B cell (primary cell): ENCODE results near the gene LYRM9. TPM values are rescaled to one million over a fixed set of nuclear protein-coding genes. Genes with fewer than 3 reads are reported as not detected.

Experiments used
- ATAC-seq: fragments of 200-7000 bp; cut with Tn5 transposase; one replicate; pipeline ENCODE4 v1.10.0; 2021; ENCODE audit warnings: low read depth, mild to moderate bottlenecking, moderate number of reproducible peaks, moderate library complexity
- CTCF ChIA-PET: fragments of 350-600 bp; sonication (Branson Sonifier 250); formaldehyde crosslinking; loops from one replicate; lab custom pipeline; 2021; ENCODE audit warnings: antibody characterized with exemption, inconsistent platforms; lab: Charles Lee
- POLR2A ChIA-PET: fragments of 350-600 bp; sonication (Branson Sonifier 250); formaldehyde crosslinking; loops from one replicate; lab custom pipeline; 2021; ENCODE audit warnings: antibody characterized with exemption; lab: Charles Lee
- DNase-seq: peaks from one replicate; pipeline ENCODE4 v3.0.0; 2013
- H2AFZ ChIP-seq: 2 replicates; pipeline ENCODE4 v1.6.1; 2012; ENCODE audit warnings: mild to moderate bottlenecking, low read depth, low read length; ENCODE audit not compliant: insufficient read depth, poor library complexity, severe bottlenecking
- H3K27ac ChIP-seq, 2 donors: 1 replicate in 1 of 2; 2 replicates in 1 of 2; pipeline ENCODE4 v1.5.1; 2012 to 2013; ENCODE audit warnings: low read length in 2 of 2, mild to moderate bottlenecking in 2 of 2, moderate library complexity in 1 of 2
- H3K27me3 ChIP-seq, 4 experiments: fragments of 200-600 bp in 1 of 4; sonication (generic) in 1 of 4; replicated peaks in 1 of 4; 1 replicate in 2 of 4; 2 replicates in 2 of 4; pipeline versions ENCODE4 v1.6.1 to v1.7.0; 2013 to 2016; ENCODE audit warnings: low read length in 3 of 4, mild to moderate bottlenecking in 2 of 4, mixed read lengths in 1 of 4, moderate library complexity in 1 of 4; ENCODE audit not compliant: insufficient read depth in 4 of 4, control insufficient read depth in 3 of 4; ENCODE audit errors: control extremely low read depth in 1 of 4
- H3K36me3 ChIP-seq, 2 experiments: replicated peaks in 1 of 2; 1 replicate in 1 of 2; 2 replicates in 1 of 2; pipeline versions ENCODE4 v1.6.1 to v1.7.1; 2013; ENCODE audit warnings: low read length in 1 of 2; ENCODE audit not compliant: insufficient read depth in 2 of 2, control insufficient read depth in 1 of 2; ENCODE audit errors: control extremely low read depth in 1 of 2, extremely low read depth in 1 of 2
- H3K4me1 ChIP-seq, 2 donors: fragments of 200-600 bp in 1 of 2; sonication (generic) in 1 of 2; 1 replicate in 1 of 2; 2 replicates in 1 of 2; pipeline versions ENCODE4 v1.5.1 to v1.6.1; 2013 to 2017; ENCODE audit warnings: low read length in 2 of 2; ENCODE audit not compliant: control insufficient read depth in 2 of 2, insufficient read depth in 2 of 2
- H3K4me2 ChIP-seq: replicated peaks from 2 replicates; pipeline ENCODE3; 2012; ENCODE audit warnings: mild to moderate bottlenecking, low read depth, low read length; ENCODE audit not compliant: poor library complexity, severe bottlenecking
- H3K4me3 ChIP-seq, 5 experiments: fragments of 200-600 bp in 1 of 5; sonication (generic) in 1 of 5; 1 replicate in 3 of 5; 2 replicates in 2 of 5; pipeline versions ENCODE4 v1.5.1 to v1.7.0; 2011 to 2016; ENCODE audit warnings: low read length in 4 of 5, mild to moderate bottlenecking in 4 of 5, low read depth in 2 of 5, control low read depth in 1 of 5, moderate library complexity in 1 of 5; ENCODE audit not compliant: insufficient read depth in 1 of 5; ENCODE audit errors: control extremely low read depth in 1 of 5, extremely low read depth in 1 of 5
- H3K79me2 ChIP-seq: fragments of 200-600 bp; sonication (generic); one replicate; pipeline ENCODE4 v1.6.0; 2016; ENCODE audit warnings: low read length; ENCODE audit not compliant: control insufficient read depth, insufficient read depth
- H3K9ac ChIP-seq: fragments of 200-600 bp; sonication (generic); 2 replicates; pipeline ENCODE4 v1.6.1; 2017; ENCODE audit warnings: mild to moderate bottlenecking, low read length, moderate library complexity
- H3K9me3 ChIP-seq, 3 donors: one replicate each; pipeline versions ENCODE4 v1.6.1 to v1.7.1; 2013; ENCODE audit warnings: low read length in 2 of 3; ENCODE audit not compliant: control insufficient read depth in 2 of 3, insufficient read depth in 1 of 3; ENCODE audit errors: control extremely low read depth in 1 of 3
- H4K20me1 ChIP-seq: 2 replicates; pipeline ENCODE4 v1.6.0; 2012; ENCODE audit warnings: mild to moderate bottlenecking, low read length; ENCODE audit not compliant: insufficient read depth, control insufficient read depth, poor library complexity, severe bottlenecking
- H3K27ac Mint-ChIP-seq: one replicate; pipeline ENCODE4 v1.8.0; 2021; ENCODE audit warnings: mixed read lengths
- H3K27me3 Mint-ChIP-seq: one replicate; pipeline ENCODE4 v1.8.0; 2021; ENCODE audit warnings: mixed read lengths
- H3K4me1 Mint-ChIP-seq: one replicate; pipeline ENCODE4 v1.8.0; 2021; ENCODE audit warnings: mixed read lengths
- H3K4me3 Mint-ChIP-seq: one replicate; pipeline ENCODE4 v1.8.0; 2021; ENCODE audit warnings: mixed read lengths
- H3K9me3 Mint-ChIP-seq: one replicate; pipeline ENCODE4 v1.8.0; 2022; ENCODE audit warnings: mixed read lengths; ENCODE audit not compliant: insufficient read depth
- CTCF ChIP-seq: fragments of 200-600 bp; IDR thresholded peaks from one replicate; pipeline ENCODE4 v1.8.0; 2022; ENCODE audit warnings: antibody characterized with exemption, mild to moderate bottlenecking
- EZH2 ChIP-seq: IDR thresholded peaks from 2 replicates; pipeline ENCODE4 v1.6.1; 2012; ENCODE audit warnings: borderline replicate concordance, low read depth, mild to moderate bottlenecking, moderate library complexity, low read length; ENCODE audit not compliant: insufficient read depth, poor library complexity, severe bottlenecking
- WGBS: methylation state at CpG from one replicate; pipeline ENCODE4 v1.1.5; 2013; ENCODE audit warnings: missing lambda C conversion rate; ENCODE audit not compliant: insufficient coverage; 5-methylcytosine and 5-hydroxymethylcytosine counted together
- intact Hi-C: fragments of 100-400 bp; cut with micrococcal nuclease; formaldehyde crosslinking; loops from one replicate; pipeline ENCODE4 v1.10.0; 2022
- polyA minus RNA-seq: library from RNA; depleted of rRNA, polyadenylated mRNA; stranded (reverse); fragments of >200 nt; gene quantifications from 2 replicates; pipeline ENCODE4 v1.2.3, GENCODE V29; 2012
- polyA plus RNA-seq: library from polyadenylated mRNA; depleted of rRNA; stranded (reverse); fragments of >200 nt; gene quantifications from 2 replicates; pipeline ENCODE4 v1.2.3, GENCODE V29; 2012
- total RNA-seq, 2 donors: library from RNA; stranded (reverse); fragments of 120-200 nt in 1 of 2; gene quantifications; 1 replicate in 1 of 2; 2 replicates in 1 of 2; pipeline versions ENCODE4 v1.2.3 to v1.2.4, GENCODE V29; 2013 to 2022

The LYRM9 gene
- 12.1 and 14.0 TPM in 2 replicates for total RNA-seq
- 10.6 TPM for total RNA-seq (2013)
- 14.2 and 15.7 TPM in 2 replicates for polyA plus RNA-seq
- polyA minus RNA-seq: 7.0 and 7.1 TPM in 2 replicates

GRCh38 chr17:27892866-27893769 lies at the start of gene LYRM9:
TSS of gene LYRM9 (minus strand) at chr17:27893365. CDS start at chr17:27882694, 10,671 bp downstream.
- Histone ChIP-seq H3K36me3 (no peaks in the 10 kb centered on the region), H4K20me1 (no peaks in the 10 kb centered on the region), H3K27me3 (no peaks in the 10 kb centered on the region), H3K9ac (peak within 1 kb of the TSS; percentile 74), H3K27ac (peak within 1 kb of the TSS; percentile 12 to 57), H3K4me2 (peak within 1 kb of the TSS; percentile 86), H3K9me3 (no peaks in the 10 kb centered on the region), H3K4me1 (peaks cover 16 to 23% of the 10 kb centered on the region in 2 donors), H3K79me2 (no peaks in the 10 kb centered on the region), H3K4me3 (peak within 1 kb of the TSS; percentile 58 to 82 (median 71)), H2AFZ (peak within 1 kb of the TSS; percentile 87)
- H3K27ac Mint-ChIP-seq: peak within 1 kb of the TSS; percentile 77
- DNase-seq: peak; percentile 93
- H3K9me3 Mint-ChIP-seq: no peaks in the 10 kb centered on the region
- ChIA-PET CTCF (interaction anchor here (0.7 to 4.3 kb wide), 12 partner anchors 10 to 359 kb away, joined by 3 to 108 read pairs (median 4); no protein-coding TSS in a partner anchor), POLR2A (interaction anchor here (0.5 to 1.3 kb wide), 2 partner anchors 87 to 608 kb away, joined by 9 read pairs; no protein-coding TSS in a partner anchor)
- ATAC-seq: peak; percentile 98
- peaks cover 23% of the 10 kb centered on the region for H3K4me1 Mint-ChIP-seq
- 1% methylated on average over 64 of the region's 75 CpGs for WGBS
- peak; percentile 91 for TF ChIP-seq CTCF
- TF ChIP-seq EZH2: no peak
- intact Hi-C loops: loop anchor here (1.0 to 10.0 kb wide), 4 partner anchors 54 to 598 kb away; partner anchors contain the start of gene WSB1
- peak within 1 kb of the TSS; percentile 80 for H3K4me3 Mint-ChIP-seq
- H3K27me3 Mint-ChIP-seq: peaks cover 4% of the 10 kb centered on the region
